Muscle layer of colon (tissue), 2 donors: Measurements from ENCODE around the gene BCL7C.

Source experiments
- H3K27ac ChIP-seq: one replicate; pipeline ENCODE4 v1.7.0; 2013; ENCODE audit warnings: low read depth, mild to moderate bottlenecking, low read length, moderate library complexity
- H3K27me3 ChIP-seq, 2 donors: one replicate each; pipeline ENCODE4 v1.7.0; 2013; ENCODE audit warnings: low read length in 2 of 2, mild to moderate bottlenecking in 2 of 2; ENCODE audit not compliant: insufficient read depth in 2 of 2, control insufficient read depth in 1 of 2
- H3K36me3 ChIP-seq: one replicate; pipeline ENCODE4 v1.7.0; 2013; ENCODE audit warnings: mild to moderate bottlenecking, low read length; ENCODE audit not compliant: insufficient read depth
- H3K4me1 ChIP-seq: one replicate; pipeline ENCODE4 v1.7.0; 2013; ENCODE audit warnings: mild to moderate bottlenecking, low read length; ENCODE audit not compliant: insufficient read depth
- H3K4me3 ChIP-seq, 2 donors: one replicate each; pipeline ENCODE4 v1.7.0; 2013; ENCODE audit warnings: low read length in 2 of 2, low read depth in 1 of 2, mild to moderate bottlenecking in 1 of 2, moderate library complexity in 1 of 2
- H3K9ac ChIP-seq: one replicate; pipeline ENCODE4 v1.7.0; 2013; ENCODE audit warnings: low read length
- H3K9me3 ChIP-seq: one replicate; pipeline ENCODE4 v1.7.0; 2013; ENCODE audit warnings: mild to moderate bottlenecking, low read length
- donor health status: abdominal sarcoma.
- donor health status: Adenocarcinoma of cecum.

BCL7C gene

DNA sequence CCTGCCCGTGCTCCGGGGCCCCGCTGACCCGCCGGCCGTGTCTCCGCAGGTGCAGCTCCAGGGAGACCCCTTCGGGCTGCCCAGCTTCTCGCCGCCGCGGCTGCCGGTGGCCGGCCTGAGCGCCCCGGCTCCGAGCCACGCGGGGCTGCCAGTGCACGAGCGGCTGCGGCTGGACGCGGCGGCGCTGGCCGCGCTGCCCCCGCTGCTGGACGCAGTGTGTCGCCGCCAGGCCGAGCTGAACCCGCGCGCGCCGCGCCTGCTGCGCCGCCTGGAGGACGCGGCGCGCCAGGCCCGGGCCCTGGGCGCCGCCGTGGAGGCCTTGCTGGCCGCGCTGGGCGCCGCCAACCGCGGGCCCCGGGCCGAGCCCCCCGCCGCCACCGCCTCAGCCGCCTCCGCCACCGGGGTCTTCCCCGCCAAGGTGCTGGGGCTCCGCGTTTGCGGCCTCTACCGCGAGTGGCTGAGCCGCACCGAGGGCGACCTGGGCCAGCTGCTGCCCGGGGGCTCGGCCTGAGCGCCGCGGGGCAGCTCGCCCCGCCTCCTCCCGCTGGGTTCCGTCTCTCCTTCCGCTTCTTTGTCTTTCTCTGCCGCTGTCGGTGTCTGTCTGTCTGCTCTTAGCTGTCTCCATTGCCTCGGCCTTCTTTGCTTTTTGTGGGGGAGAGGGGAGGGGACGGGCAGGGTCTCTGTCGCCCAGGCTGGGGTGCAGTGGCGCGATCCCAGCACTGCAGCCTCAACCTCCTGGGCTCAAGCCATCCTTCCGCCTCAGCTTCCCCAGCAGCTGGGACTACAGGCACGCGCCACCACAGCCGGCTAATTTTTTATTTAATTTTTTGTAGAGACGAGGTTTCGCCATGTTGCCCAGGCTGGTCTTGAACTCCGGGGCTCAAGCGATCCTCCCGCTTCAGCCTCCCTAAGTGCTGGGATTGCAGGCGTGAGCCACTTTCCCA lies 8.4 kb upstream of the BCL7C start:
- Histone ChIP-seq H3K4me1 (peaks cover 20% of the 10 kb centered on the region), H3K27me3 (no peaks in the 10 kb centered on the region), H3K36me3 (peaks cover 4% of the 10 kb centered on the region), H3K4me3 (peak overlapping the region; percentile 47 to 60), H3K9ac (peak overlapping the region; percentile 39), H3K9me3 (no peaks in the 10 kb centered on the region), H3K27ac (peak overlapping the region; percentile 87)

DNA sequence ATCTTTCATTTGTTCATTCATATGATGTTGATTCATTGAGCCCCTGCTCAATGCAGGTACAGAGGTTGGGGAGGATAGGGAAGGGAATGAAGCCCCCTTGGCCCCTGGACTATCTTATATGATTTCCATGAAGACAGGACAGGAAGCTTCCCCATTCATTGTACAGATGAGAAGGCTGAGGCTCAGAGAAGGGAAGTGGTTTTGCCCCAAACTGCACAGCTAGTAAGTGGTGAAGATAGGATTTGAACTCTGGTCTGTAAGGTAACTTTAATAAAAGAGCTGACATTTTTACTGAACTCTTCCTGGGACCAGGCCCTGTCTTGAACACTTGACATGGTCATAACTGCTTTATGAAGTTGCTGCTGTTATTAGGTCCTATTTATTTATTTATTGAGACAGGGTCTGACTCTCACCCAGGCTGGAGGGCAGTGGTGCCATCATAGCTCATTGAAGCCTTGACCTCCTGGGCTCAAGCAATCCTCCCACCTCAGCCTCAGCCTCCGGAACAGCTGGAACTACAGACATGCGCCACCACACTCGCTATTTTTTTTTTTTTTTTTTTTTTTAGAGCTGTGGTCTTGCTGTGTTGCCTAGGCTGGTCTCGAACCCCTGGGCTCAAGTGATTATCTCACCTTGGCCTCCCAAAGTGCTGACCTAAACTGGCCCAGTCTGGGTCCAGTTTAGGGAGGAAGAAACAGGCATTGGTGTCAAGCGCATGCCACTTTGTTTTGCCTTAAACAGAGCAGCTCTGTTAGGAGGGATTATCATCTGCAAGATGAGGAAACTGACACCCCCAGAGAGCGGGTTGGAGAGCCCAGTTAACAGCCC lies 7.5 kb upstream of the BCL7C start:
- Histone ChIP-seq H3K9ac (peak overlapping the region; percentile 33), H3K4me3 (peak overlapping the region; percentile 47 to 58), H3K4me1 (peaks cover 22% of the 10 kb centered on the region)

DNA sequence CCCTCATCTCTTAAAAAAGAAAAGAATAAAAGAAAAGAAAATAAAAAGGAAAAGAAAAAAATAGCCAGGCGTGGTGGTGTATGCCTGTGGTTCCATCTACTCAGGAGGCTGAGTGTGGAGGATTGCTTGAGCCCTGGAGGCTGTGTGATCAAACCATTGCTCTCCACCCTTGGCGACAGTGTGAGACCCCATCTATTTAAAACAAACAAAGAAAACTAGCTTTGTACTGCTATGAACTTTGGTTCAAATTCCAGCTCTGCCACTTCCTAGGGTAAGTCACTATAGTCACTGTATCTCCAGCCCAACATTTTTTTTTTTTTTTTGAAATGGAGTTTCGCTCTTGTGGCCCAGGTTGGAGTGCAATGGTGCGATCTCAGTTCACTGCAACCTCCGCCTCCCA lies 6.7 kb upstream of the BCL7C start:
- Histone ChIP-seq H3K36me3 (peaks cover 4% of the 10 kb centered on the region), H3K4me1 (peaks cover 29% of the 10 kb centered on the region), H3K27ac (no peak overlapping the region), H3K9ac (no peak overlapping the region), H3K9me3 (no peaks in the 10 kb centered on the region), H3K27me3 (no peaks in the 10 kb centered on the region), H3K4me3 (no peak overlapping the region)

More for the DNA sequence above, 7.5 kb upstream of the BCL7C start:
- no peaks in the 10 kb centered on the region for H3K9me3 ChIP-seq
- H3K27ac ChIP-seq = peak overlapping the region; percentile 85
- H3K27me3 ChIP-seq = no peaks in the 10 kb centered on the region
- H3K36me3 ChIP-seq = peaks cover 4% of the 10 kb centered on the region

DNA sequence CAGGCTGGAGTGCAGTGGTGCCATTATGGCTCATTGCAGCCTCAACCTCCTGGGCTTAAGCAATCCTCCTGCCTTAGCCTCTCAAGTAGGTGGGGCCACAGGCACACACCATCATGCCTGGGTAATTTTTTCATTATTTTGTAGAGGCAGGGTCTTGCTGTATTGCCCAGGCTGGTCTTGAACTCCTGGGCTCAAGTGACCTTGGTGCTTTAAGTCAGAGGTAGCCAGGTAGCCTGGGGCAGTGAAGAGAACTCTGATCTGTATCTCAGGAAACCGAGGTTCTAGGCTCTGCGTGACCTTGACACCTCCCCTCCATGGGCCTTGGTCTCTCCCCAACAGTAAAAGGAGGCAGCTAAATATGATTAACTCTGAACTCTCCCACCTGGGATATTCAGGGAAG lies 5.9 kb upstream of the BCL7C start:
- no peak overlapping the region for H3K27ac ChIP-seq
- H3K4me1 ChIP-seq = peaks cover 37% of the 10 kb centered on the region
- no peaks in the 10 kb centered on the region for H3K27me3 ChIP-seq
- H3K36me3 ChIP-seq = peaks cover 4% of the 10 kb centered on the region
- H3K9ac ChIP-seq = no peak overlapping the region
- no peaks in the 10 kb centered on the region for H3K9me3 ChIP-seq
- no peak overlapping the region for H3K4me3 ChIP-seq

DNA sequence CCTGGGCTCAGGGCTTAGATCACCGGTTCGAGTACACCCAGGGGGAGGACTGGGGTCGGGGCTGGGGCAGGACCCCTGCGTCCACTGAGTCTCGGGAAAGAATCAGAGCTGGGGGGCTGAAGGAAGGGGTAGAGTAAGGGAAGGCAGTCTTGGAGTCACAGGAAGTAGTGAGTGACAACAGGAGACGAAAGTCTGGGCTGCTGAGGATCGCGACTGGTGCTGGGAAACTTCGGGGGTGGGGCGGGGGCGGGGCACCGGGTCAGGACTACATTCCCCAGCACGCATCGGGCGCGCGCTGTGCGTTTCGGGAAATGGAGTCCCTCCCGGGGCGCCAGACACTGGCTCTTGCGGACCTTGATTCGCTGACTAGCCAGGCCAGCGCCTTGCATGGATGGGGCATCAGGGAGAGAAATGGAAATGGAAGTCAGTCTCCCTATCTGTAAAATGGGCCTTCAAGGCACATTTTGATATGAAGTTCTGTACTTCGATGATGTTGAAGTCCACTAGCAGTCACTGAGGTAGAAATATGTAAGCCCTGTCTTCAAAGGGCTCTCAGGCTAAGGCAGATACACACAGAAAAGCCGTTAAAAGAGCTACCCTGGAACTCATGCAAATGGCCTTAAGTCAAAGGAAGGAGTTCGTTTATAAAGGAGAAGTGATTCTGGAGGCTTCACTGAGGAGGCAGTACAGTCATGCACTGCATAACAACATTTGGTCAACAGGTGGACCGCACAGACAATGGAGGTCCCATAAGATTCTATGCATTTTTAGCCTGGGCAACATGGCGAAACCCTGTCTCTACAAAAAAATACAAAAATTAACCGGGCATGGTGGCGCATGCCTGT lies 3.2 kb upstream of the BCL7C start:
- Histone ChIP-seq H3K4me3 (peak overlapping the region; percentile 72 to 84), H3K4me1 (peaks cover 50% of the 10 kb centered on the region), H3K9ac (peak overlapping the region; percentile 96)

DNA sequence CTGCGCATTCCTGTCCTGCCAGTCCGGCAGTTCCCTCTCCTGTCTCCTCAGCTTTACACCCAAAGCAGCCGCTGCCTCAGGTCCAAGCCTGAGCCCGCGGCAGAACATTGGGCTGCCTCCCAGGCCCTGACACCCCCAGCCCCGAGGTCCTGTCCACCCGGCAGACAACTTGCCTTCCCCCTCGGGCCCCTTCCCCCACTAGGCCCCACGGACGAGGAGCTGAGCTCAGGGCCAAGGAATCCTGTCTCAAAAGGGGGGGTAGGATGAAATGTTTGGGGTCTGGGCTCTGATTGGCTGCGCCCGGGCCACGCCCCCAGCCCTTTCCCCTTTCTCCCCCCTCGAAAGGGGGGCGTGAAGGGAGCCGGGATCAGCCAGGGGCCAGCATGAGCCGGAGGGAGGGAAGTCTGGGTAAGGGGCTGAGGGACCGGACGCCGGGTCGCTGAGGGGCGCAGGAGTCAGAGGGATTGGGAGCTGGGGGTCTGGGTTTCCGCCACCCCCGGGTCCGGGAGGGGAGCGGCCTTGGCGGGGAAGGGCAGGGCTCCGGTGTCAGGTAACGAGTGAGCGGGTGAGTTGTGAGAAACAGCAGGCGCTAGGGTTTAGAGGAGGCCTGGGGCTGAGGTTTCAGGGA lies 2.5 kb upstream of the BCL7C start, which contains the start of gene CTF1:
TSS of gene CTF1 (plus strand) at position 354 of the 628 bp plus-strand sequence. CDS start at position 384, 30 bp downstream.
- Histone ChIP-seq H3K9me3 (no peaks in the 10 kb centered on the region), H3K4me3 (peak within 1 kb of the TSS; percentile 72 to 84), H3K27me3 (no peaks in the 10 kb centered on the region), H3K36me3 (peaks cover 8% of the 10 kb centered on the region), H3K9ac (peak within 1 kb of the TSS; percentile 96), H3K4me1 (peaks cover 45% of the 10 kb centered on the region), H3K27ac (peak within 1 kb of the TSS; percentile 95)

More for the DNA sequence above, 3.2 kb upstream of the BCL7C start:
- H3K36me3 ChIP-seq = peaks cover 4% of the 10 kb centered on the region
- H3K27ac ChIP-seq = peak overlapping the region; percentile 95
- H3K9me3 ChIP-seq = no peaks in the 10 kb centered on the region
- H3K27me3 ChIP-seq = no peaks in the 10 kb centered on the region

DNA sequence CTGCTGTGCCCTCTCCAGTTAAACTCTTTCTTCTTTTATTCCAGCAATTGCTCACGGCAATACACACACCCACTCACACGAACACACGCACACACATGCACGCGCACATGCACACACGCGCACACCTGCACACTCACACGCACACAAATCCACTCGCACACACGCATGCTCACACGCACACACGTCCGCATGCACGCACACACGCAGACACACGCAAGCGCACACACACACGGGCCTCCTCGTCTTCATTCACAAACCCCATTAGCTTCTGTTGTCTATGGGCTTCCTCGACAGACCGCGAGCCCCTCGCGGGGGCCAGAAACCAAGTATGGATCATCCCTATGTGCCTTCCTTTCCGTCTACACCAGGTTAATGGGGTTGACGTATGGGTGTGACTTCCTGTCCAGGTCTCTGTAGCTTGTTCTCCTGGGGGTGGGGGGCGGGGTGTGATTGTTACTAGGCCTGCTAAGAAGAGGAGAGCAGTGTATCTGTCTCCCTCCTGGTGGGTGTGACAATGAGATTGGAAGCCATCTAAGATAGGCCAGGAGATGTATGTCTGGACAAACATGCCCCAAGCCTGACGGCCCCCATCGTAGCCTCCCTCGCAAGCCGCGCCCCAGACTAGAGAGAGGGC lies 1.9 kb upstream of the BCL7C start:
- Histone ChIP-seq H3K4me3 (peak overlapping the region; percentile 72 to 84), H3K36me3 (peaks cover 13% of the 10 kb centered on the region), H3K27ac (peak overlapping the region; percentile 95), H3K27me3 (no peaks in the 10 kb centered on the region), H3K4me1 (peaks cover 39% of the 10 kb centered on the region), H3K9ac (peak overlapping the region; percentile 96), H3K9me3 (no peaks in the 10 kb centered on the region)

DNA sequence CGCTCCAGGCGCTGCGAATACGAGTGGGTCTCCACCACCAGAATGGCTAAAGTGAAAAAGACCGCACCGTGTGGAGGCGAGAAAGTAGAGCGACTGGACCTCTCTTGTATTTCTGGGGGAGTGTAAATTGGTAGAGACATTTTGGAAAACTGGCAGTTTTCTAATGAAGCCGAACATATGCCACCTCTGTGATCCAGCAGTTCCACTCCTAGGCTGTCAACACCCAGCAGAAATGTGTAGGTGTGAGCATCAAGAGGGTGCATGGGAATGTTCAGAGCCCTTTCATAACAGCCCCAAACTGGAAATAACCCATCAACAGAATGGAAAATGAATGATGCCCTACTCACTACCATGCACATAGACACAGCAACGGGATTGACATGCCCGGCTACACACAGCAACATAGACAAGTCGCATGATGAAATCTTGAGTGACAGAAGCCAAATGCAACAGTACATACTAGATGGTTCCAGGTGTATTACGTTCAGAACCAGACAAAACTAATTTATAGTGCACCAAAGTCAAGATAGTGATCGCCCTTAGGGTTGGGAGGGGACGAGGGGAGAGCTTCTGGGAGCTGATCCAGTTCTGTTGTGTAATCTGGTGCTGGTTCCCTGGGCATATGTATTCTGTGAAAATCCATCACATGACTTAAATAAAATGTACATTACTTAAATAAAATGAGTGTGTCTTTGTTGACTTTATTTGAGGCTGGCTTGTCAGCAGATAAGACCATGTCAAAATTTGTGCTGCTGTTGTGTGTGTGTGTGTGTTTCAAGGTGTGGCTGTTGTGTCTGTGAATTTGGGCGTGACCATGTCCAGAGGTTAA lies 877 bp upstream of the BCL7C start:
- peak overlapping the region; percentile 45 to 46 for H3K4me3 ChIP-seq
- no peak overlapping the region for H3K9ac ChIP-seq
- H3K4me1 ChIP-seq = peaks cover 38% of the 10 kb centered on the region

DNA sequence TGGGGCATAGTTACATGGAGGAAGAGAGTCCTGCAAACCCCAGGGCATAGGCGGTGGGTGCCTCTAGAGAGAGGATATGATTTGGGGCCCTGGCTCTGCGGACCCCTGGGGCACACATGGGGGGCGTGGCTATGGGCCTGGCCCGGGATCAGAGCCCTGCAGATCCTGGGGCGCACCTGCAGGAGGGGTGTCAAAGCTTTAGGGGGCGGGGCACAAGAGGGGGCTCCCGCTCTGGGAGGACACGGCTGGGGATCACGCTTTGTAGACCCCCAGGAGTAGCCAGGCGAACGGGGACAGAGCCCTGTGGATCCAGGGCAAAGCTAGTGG lies 497 bp downstream of the BCL7C start:
- Histone ChIP-seq H3K4me3 (peak overlapping the region; percentile 57 to 62), H3K27ac (peak overlapping the region; percentile 81), H3K4me1 (peaks cover 38% of the 10 kb centered on the region), H3K27me3 (no peaks in the 10 kb centered on the region), H3K9me3 (no peaks in the 10 kb centered on the region), H3K36me3 (peaks cover 19% of the 10 kb centered on the region), H3K9ac (peak overlapping the region; percentile 61)

More for the DNA sequence above, 877 bp upstream of the BCL7C start:
- H3K27me3 ChIP-seq = no peaks in the 10 kb centered on the region
- H3K36me3 ChIP-seq = peaks cover 11% of the 10 kb centered on the region
- no peaks in the 10 kb centered on the region for H3K9me3 ChIP-seq
- peak overlapping the region; percentile 54 for H3K27ac ChIP-seq
